Muscle of back (tissue), 11 donors: ENCODE measurements around the gene BASP1. TPM values are rescaled to one million over a fixed set of nuclear protein-coding genes. Genes with fewer than 3 reads are reported as not detected.
A peak's percentile ranks its signal among the peaks of the same experiment; 100 is the strongest.
"Not testable (repeated sequence)": the region's sequence is repeated elsewhere in the genome, so short reads cannot be mapped to it uniquely, and the experiment has no call there.

Source experiments
- DNase-seq, 3 donors: peaks; one replicate each; pipeline versions ENCODE4 v3.0.0 to v3.0.0-alpha.2; 2013
- polyA plus RNA-seq, 10 donors: library from polyadenylated mRNA; unstranded; fragments of 120-200 nt; gene quantifications; one replicate each; pipeline ENCODE4 v1.2.1, GENCODE V29; 2013; ENCODE audit not compliant: insufficient read length in 10 of 10

Gene BASP1
- polyA plus RNA-seq, 10 donors: 26.4 to 76.6 (median 36.6) TPM

GRCh38 chr5:17315710-17316221 is 98.3 kb downstream of the BASP1 start:
- peak in 1 of 3 donors; percentile 23 for DNase-seq

- DNase-seq: peak in 1 of 3 donors; percentile 31
Observed at GRCh38 chr5:17316970-17317459, 99.6 kb downstream of the BASP1 start.

- no peak for DNase-seq
Observed at GRCh38 chr5:17317473-17317872, 100.0 kb downstream of the BASP1 start.

GRCh38 chr5:17319095-17319494 is 101.7 kb downstream of the BASP1 start:
- not testable (repeated sequence) for DNase-seq

GRCh38 chr5:17325770-17326599 is 108.6 kb downstream of the BASP1 start:
- DNase-seq: no peak
